ENCODE results near the gene DGAT2.

DGAT2 gene

GRCh38 chr11:75781831-75782230, 13.3 kb downstream of the DGAT2 start:
- no peak for DNase-seq

DNA sequence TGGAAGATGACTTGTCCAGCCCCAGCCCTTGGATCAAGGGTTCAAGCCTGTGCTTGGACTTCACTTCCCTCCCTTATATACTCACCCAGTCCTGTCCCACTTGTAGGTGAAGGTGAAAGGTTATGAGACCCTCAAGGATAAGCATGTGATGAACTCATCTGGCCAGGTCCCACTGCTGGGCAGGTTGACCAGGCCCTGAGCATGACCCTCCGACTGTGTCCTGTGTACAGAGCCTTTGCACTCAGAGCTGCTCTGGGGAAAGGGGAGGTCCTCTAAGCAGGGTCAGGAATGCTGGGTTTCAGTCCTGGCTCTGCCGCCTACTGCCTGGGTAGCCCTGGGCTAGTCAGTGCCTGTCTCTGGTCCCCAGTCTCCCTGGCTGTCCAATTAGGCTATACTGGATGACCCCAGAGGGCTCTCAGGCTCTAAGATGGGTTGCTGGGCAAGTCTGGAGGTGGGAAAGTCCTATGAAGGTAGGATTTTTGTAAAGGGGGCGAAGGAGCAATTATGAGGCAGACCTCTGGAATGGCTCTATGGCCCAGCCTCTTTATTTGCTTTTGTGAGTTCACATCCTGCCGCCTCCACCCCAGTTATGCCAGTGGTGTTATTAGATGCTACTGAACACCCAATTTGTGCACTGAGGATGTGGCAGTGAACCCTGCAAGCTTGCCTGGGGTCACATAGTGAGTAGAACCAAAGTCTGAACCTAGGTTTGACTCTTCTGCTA, 14.1 kb downstream of the DGAT2 start:
- DNase-seq, result no peak

DNA sequence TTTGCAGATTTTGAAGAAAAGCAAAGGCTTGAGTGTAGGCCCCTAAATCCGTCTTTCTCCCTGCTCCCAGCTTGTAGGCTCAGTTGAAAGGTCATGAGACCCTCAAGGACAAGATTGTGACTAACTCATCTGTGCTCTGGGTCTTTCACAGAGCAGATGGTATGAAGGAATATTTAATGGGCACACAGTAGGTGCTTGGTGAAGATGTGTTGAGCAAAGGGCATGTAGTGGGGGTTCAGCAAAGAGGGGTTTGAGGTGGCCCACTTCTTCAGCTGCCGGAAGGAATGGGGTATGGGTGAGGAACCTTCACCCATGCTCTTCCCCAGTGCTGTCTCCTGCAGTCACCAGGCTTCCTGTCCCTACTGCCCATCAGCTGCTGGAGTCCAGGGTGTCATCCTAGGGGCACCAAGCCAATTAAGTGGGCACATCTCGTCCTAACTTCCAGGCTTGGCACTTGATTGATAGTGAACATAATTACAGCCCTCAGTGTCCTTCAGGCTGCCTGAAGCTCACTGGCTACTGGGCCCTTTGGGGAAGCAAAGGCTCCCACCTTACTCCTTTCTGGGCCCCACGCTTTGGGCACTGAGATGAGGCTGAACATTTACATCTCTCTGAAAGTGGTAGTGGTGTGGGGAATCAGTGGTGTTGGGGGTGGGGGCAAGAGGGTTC, 15.0 kb downstream of the DGAT2 start:
- DNase-seq, result no peak

- no peak for DNase-seq
Observed at GRCh38 chr11:75784085-75784478, 15.5 kb downstream of the DGAT2 start.

DNA sequence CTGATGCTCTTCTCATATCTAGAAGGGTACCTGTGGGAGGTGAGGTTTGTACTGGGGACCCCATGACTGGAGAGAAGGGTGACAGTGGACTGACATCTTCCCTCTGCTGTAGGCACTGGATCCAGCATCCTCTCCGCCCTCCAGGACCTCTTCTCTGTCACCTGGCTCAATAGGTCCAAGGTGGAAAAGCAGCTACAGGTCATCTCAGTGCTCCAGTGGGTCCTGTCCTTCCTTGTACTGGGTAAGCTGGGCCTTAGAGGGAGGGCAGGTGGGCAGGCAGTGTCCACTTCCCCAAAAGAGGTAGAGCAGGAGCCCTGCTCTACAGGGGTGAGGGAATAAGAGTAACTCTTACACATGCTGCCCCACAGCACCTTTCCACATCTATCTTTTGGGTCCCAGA, 15.9 kb downstream of the DGAT2 start:
- no peak for DNase-seq

DNA sequence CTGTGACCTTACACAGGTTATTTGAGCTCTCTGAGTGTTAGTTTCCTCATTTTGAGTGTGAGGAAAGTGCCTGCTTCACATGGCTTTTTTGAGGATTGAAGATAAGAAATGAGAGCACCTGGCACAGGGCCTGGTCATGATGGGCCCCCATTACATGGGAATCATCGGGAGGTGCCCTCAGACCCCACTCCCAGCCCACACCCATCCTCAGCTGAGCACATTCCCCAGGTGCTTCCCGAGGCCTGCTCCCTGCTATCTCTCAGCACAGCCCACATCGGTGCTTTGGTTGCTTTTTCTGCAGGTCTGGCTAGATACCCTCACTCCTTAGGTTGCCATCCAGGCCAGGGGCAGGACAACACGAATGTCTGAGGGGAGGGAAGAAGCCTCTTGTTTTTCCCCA, 16.6 kb downstream of the DGAT2 start:
- no peak for DNase-seq

GRCh38 chr11:75786101-75786736, 17.6 kb downstream of the DGAT2 start:
- no peak for DNase-seq

- no peak for DNase-seq
Observed at GRCh38 chr11:75789521-75789920, 20.9 kb downstream of the DGAT2 start.

DNA sequence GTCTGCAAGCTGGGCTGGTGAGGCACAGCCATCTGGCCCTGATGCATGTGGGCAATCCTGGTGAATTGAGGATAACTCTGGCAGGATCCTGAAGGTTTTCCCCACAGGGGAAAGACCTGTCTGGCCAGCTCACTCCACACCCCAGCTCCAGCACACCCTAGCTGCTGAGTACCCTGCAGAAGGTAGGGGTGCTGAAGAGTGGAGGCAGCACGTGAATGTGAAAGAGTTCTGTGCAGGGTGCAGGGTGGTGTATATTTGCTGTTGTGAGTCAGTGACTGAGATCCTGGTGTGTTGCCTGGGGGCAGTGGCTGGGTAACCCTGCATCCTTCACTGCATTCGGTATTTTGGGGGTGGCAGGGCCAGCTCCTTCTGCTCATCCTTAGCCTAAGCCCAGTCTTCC, 22.4 kb downstream of the DGAT2 start:
- no peak for DNase-seq

- DNase-seq, result no peak
Observed at GRCh38 chr11:75792127-75792731, 23.7 kb downstream of the DGAT2 start.

DNA sequence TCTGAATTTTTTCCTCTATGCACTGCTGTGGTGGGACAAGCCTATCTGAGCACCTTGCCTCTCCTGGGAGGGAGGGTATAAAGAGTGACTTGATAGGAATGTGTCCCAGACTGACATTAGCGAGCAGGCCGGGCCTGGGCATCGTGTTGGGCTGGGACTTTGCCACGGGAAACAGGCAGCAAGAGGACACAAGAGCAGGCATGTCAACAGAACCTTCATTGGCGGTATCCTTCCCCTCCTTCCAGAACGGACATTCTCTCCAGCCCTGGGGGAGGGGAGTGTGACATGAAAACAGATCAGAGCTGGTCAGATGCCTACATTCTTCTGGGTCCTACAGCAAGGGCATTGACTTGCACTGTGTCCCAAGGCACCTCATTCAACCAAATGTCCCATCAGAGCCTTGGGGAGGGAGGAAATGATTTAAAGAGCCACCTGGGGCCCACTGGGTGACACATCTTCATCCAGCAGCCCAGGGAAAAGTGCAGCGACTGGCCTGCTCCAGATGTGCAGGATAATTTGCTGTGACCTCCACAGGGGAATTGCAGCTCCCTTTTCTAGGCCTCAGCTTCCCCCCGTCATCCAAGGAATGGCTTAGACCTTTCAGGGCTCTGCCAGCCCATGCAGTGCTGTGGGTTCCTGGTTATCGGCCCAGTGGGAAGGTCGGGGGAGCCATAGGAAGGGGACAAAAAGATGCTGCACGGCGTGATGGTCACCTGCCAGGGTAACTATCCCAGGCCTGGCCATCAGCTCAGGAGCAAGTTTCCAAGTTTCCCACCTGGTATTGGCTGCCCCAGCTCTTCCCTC, 24.6 kb downstream of the DGAT2 start:
- no peak for DNase-seq

DNA sequence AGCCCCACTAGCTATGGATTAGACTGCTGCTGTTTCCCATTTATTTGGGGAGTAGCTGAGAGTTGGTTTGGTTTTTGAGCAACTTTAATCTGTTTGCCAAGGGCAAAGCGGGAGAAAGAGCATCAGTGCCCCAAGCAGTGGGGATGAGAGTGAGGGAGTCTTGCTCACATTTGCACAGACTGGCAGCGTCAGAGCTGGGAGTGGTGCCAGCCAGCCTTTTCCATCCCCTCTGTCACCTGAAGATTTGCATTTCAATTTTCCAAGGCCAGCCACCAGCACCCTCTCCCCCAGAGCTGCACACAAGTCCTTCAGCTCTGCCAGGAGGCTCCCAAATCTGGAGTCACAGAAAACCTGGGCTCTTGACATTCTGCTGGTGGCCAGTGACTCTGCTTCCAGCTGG, 25.4 kb downstream of the DGAT2 start:
- DNase-seq, result no peak

- DNase-seq, result no peak
Observed at GRCh38 chr11:75795276-75796090, 26.9 kb downstream of the DGAT2 start.

DNA sequence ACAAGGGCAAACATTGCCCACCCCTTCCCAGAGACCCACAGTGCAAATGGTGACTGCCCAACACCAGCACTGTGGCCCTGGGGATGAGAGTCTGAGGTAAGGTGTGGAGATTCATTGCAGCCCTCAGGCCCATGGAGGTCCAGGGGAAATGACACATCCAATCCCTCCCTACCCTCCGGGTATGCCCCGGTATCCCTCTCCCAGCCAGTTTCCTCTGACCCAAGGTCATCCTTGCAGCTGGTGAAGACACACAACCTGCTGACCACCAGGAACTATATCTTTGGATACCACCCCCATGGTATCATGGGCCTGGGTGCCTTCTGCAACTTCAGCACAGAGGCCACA, 27.5 kb downstream of the DGAT2 start:
- DNase-seq, result no peak

DNA sequence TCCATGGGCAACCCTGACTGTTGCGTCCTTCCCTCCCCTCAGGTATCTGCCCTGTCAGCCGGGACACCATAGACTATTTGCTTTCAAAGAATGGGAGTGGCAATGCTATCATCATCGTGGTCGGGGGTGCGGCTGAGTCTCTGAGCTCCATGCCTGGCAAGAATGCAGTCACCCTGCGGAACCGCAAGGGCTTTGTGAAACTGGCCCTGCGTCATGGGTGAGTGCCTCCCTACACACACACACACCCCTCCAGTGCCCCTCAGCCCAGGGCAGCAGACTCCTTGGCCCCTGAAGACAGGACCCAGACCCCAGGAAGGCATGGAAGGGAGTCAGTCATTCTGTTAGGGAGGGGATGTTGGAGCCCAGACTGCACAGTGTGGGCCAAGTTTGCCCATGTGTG, 28.5 kb downstream of the DGAT2 start:
- DNase-seq, result no peak

GRCh38 chr11:75797792-75798191, 29.2 kb downstream of the DGAT2 start:
- no peak for DNase-seq

DNA sequence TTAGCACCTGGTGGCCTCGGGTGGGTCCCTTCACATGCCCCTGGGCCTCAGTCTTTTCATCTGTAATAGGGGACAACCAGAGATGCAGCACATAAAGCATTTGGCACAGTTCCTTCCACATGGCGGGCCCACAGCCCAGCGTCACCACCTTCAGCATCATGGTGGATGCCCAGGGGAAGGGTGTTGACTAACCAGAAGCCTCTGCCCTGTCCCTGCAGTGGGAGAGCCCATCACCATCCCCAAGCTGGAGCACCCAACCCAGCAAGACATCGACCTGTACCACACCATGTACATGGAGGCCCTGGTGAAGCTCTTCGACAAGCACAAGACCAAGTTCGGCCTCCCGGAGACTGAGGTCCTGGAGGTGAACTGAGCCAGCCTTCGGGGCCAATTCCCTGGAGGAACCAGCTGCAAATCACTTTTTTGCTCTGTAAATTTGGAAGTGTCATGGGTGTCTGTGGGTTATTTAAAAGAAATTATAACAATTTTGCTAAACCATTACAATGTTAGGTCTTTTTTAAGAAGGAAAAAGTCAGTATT, 31.6 kb downstream of the DGAT2 start:
- DNase-seq, result no peak

GRCh38 chr11:75800728-75801361, 32.3 kb downstream of the DGAT2 start:
- DNase-seq, result no peak

GRCh38 chr11:75801362-75802020, 32.9 kb downstream of the DGAT2 start:
- no peak for DNase-seq

- no peak for DNase-seq
Observed at GRCh38 chr11:75802021-75802912, 33.7 kb downstream of the DGAT2 start.
